ENCODE data around the gene CNTNAP2. TPM values are rescaled to one million over a fixed set of nuclear protein-coding genes. Genes with fewer than 3 reads are reported as not detected.

CNTNAP2 gene
- total RNA-seq, 2 donors from 2014 or later, result 171 to 228 TPM

DNA sequence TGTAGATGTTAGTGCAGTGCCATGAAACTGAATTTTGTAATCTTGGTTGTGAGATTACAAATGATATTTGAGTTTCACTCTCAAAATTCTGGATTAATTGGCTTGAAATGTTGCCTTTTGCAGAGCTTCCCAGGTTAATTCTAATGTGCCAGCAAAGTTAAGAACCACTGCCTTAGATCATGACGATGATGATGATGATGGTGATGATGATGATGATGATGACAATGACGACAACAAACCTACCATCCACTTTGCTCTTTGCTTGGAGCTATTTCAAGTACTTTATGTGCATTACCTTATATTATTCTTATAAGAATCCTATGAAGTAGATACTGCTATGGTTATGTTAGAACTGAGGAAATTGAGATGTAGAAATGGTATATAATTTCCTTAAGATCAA lies 261.6 kb downstream of the CNTNAP2 start:
- 100% methylated on average over 1 of the region's 2 CpGs; no CpG with 5 or more reads in 1 of the 2 experiments for WGBS, 2 experiments (ENCODE audit: insufficient coverage in 1 of 2, insufficient read length in 1 of 2)
- no peak for DNase-seq
- no peak overlapping the region for H3K27ac Mint-ChIP-seq
- H3K4me1 ChIP-seq (ENCODE audit: control insufficient read depth, insufficient read depth, low read length), result peaks cover 3% of the 10 kb centered on the region
- no peaks in the 10 kb centered on the region for H3K9me3 ChIP-seq (ENCODE audit: control insufficient read depth, low read length)
- no peaks in the 10 kb centered on the region for H3K27me3 Mint-ChIP-seq (ENCODE audit: insufficient read depth)
- H3K36me3 Mint-ChIP-seq (ENCODE audit: low read depth), result no peaks in the 10 kb centered on the region
- TF ChIP-seq, protein P1, sequence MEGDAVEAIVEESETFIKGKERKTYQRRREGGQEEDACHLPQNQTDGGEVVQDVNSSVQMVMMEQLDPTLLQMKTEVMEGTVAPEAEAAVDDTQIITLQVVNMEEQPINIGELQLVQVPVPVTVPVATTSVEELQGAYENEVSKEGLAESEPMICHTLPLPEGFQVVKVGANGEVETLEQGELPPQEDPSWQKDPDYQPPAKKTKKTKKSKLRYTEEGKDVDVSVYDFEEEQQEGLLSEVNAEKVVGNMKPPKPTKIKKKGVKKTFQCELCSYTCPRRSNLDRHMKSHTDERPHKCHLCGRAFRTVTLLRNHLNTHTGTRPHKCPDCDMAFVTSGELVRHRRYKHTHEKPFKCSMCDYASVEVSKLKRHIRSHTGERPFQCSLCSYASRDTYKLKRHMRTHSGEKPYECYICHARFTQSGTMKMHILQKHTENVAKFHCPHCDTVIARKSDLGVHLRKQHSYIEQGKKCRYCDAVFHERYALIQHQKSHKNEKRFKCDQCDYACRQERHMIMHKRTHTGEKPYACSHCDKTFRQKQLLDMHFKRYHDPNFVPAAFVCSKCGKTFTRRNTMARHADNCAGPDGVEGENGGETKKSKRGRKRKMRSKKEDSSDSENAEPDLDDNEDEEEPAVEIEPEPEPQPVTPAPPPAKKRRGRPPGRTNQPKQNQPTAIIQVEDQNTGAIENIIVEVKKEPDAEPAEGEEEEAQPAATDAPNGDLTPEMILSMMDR (conservative IDR thresholded peaks at IDR 0.05), result no peak
- H3K27me3 ChIP-seq (ENCODE audit: control insufficient read depth, insufficient read depth, low read length, poor library complexity, severe bottlenecking), result no peaks in the 10 kb centered on the region
- H3K4me3 ChIP-seq (ENCODE audit: low read length), result no peak overlapping the region
- peaks cover 5% of the 10 kb centered on the region for H3K4me1 Mint-ChIP-seq
- H3K27ac ChIP-seq (ENCODE audit: low read depth, low read length), result no peak overlapping the region
- H3K4me3 Mint-ChIP-seq, result no peak overlapping the region
- H3K9me3 Mint-ChIP-seq, result no peaks in the 10 kb centered on the region
- no peaks in the 10 kb centered on the region for H3K36me3 ChIP-seq (ENCODE audit: control insufficient read depth, insufficient read depth, low read length)
- H3K9ac ChIP-seq (ENCODE audit: extremely low read depth, low read length, poor library complexity, severe bottlenecking), result no peak overlapping the region

DNA sequence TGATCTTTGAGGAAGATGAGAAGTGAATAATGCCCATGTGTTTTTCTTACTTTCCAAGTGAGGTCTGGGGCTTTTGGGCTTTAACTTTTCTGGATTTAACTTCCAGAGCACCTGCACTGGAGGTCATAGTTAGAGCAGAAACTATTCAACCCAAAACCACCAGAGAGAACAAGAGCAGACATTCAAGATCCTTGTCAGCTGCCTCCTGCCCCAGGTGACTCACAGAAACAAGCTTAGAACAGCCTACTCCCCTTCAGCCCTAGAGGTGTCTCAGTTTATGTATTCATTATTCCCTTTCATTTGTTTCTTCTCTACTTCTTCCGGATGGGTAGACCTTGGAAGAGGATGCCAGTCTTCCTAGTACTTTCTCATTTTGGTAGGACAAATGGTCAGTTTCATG lies 270.5 kb downstream of the CNTNAP2 start:
- Mint-ChIP-seq H3K36me3 (ENCODE audit: low read depth) (no peaks in the 10 kb centered on the region), H3K4me1 (no peaks in the 10 kb centered on the region), H3K27ac (no peak overlapping the region), H3K9me3 (no peaks in the 10 kb centered on the region), H3K4me3 (no peak overlapping the region), H3K27me3 (ENCODE audit: insufficient read depth) (peaks cover 5% of the 10 kb centered on the region)
- no peaks in the 10 kb centered on the region for H3K36me3 ChIP-seq (ENCODE audit: control insufficient read depth, insufficient read depth, low read length)
- TF ChIP-seq, protein P1 (conservative IDR thresholded peaks at IDR 0.05), result no peak
- no peaks in the 10 kb centered on the region for H3K9me3 ChIP-seq (ENCODE audit: control insufficient read depth, low read length)
- DNase-seq, result no peak
- no peaks in the 10 kb centered on the region for H3K27me3 ChIP-seq (ENCODE audit: control insufficient read depth, insufficient read depth, low read length, poor library complexity, severe bottlenecking)
- H3K4me3 ChIP-seq (ENCODE audit: low read length), result no peak overlapping the region
- H3K9ac ChIP-seq (ENCODE audit: extremely low read depth, low read length, poor library complexity, severe bottlenecking), result no peak overlapping the region
- 100% methylated on average over 1 of the region's 1 CpG; no CpG with 5 or more reads in 1 of the 2 experiments for WGBS, 2 experiments (ENCODE audit: insufficient coverage in 1 of 2, insufficient read length in 1 of 2)
- peaks cover 3% of the 10 kb centered on the region for H3K4me1 ChIP-seq (ENCODE audit: control insufficient read depth, insufficient read depth, low read length)
- H3K27ac ChIP-seq (ENCODE audit: low read depth, low read length), result no peak overlapping the region

GRCh38 chr7:146388928-146389327 lies 272.3 kb downstream of the CNTNAP2 start:
- Mint-ChIP-seq H3K9me3 (no peaks in the 10 kb centered on the region), H3K4me1 (peaks cover 1% of the 10 kb centered on the region), H3K27me3 (ENCODE audit: insufficient read depth) (peaks cover 14% of the 10 kb centered on the region), H3K4me3 (no peak overlapping the region), H3K36me3 (ENCODE audit: low read depth) (no peaks in the 10 kb centered on the region), H3K27ac (no peak overlapping the region)
- H3K4me1 ChIP-seq (ENCODE audit: control insufficient read depth, insufficient read depth, low read length), result no peaks in the 10 kb centered on the region
- no peak for DNase-seq
- H3K4me3 ChIP-seq (ENCODE audit: low read length), result no peak overlapping the region
- H3K9ac ChIP-seq (ENCODE audit: extremely low read depth, low read length, poor library complexity, severe bottlenecking), result no peak overlapping the region
- H3K27ac ChIP-seq (ENCODE audit: low read depth, low read length), result no peak overlapping the region
- no peaks in the 10 kb centered on the region for H3K9me3 ChIP-seq (ENCODE audit: control insufficient read depth, low read length)
- TF ChIP-seq, protein P1 (conservative IDR thresholded peaks at IDR 0.05), result no peak
- 90 to 100% methylated on average over 1 to 2 of the region's 2 CpGs for WGBS, 2 experiments (ENCODE audit: insufficient coverage in 1 of 2, insufficient read length in 1 of 2)
- H3K27me3 ChIP-seq (ENCODE audit: control insufficient read depth, insufficient read depth, low read length, poor library complexity, severe bottlenecking), result no peaks in the 10 kb centered on the region
- H3K36me3 ChIP-seq (ENCODE audit: control insufficient read depth, insufficient read depth, low read length), result no peaks in the 10 kb centered on the region
